ENCODE results near the gene TEX2. TPM values are rescaled to one million over a fixed set of nuclear protein-coding genes. Genes with fewer than 3 reads are reported as not detected.

TEX2 gene
- polyA plus RNA-seq, 1 of the 3 experiments (the other 2 are of a cell fraction), result 24.0 TPM

- Histone ChIP-seq H3K9ac (no peak overlapping the region), H4K20me1 (ENCODE audit: insufficient read depth) (0 out of 2 replicates have a peak, but pooled peaks cover 5% of the 10 kb centered on the region), H3K9me3 (no peaks in the 10 kb centered on the region), H3K4me3 (ENCODE audit: low read depth in 2 of 2, low read length in 1 of 2) (no peak overlapping the region), H3K4me2 (no peak overlapping the region), H3F3A (replicated peaks; ENCODE audit: insufficient read depth) (peaks cover 5% of the 10 kb centered on the region), H3K27ac (ENCODE audit: low read depth in 2 of 2, low read length in 1 of 2) (no peak overlapping the region), H3K36me3 (replicated peaks in 1 of 2; ENCODE audit: control insufficient read depth in 1 of 2, insufficient read depth in 2 of 2, low read length in 1 of 2) (no peaks in the 10 kb centered on the region), H3K4me1 (ENCODE audit: control insufficient read depth in 1 of 2, insufficient read depth in 2 of 2, low read depth in 1 of 2, low read length in 1 of 2) (peaks cover 0 to 2% of the 10 kb centered on the region in 2 experiments; a peak in 1 of 4 replicates), H2AFZ (ENCODE audit: low read depth) (no peak overlapping the region), H3K79me2 (ENCODE audit: insufficient read depth) (no peaks in the 10 kb centered on the region), H3K9me2 (no peaks in the 10 kb centered on the region), H3K27me3 (ENCODE audit: insufficient read depth) (no peaks in the 10 kb centered on the region)
- ChIA-PET CTCF (interaction anchor here (0.7 to 29.1 kb wide), 10 partner anchors 12 to 253 kb away, joined by 3 to 810 read pairs (median 4); partner anchors contain the start of genes ERN1 and ICAM2), POLR2A (interaction anchor here (1.5 kb wide), 1 partner anchor 11 kb away, joined by 4 read pairs; no protein-coding TSS in a partner anchor)
- 92% methylated on average over 10 of the region's 10 CpGs for WGBS (ENCODE audit: low lambda C conversion rate)
- TF ChIP-seq RAD21 (IDR thresholded peaks at IDR 0.05; ENCODE audit: low read length) (no peak), MAX (IDR thresholded peaks at IDR 0.05; ENCODE audit: low read depth) (no peak), RXRA (IDR thresholded peaks at IDR 0.05; ENCODE audit: borderline replicate concordance, low read depth) (no peak), NFIC (IDR thresholded peaks at IDR 0.05; ENCODE audit: borderline replicate concordance) (no peak), EZH2phosphoT487 (IDR thresholded peaks at IDR 0.05; ENCODE audit: borderline replicate concordance, low read depth) (no peak), TAF1 (IDR thresholded peaks at IDR 0.05; ENCODE audit: borderline replicate concordance, low read depth, low read length) (no peak), MEF2A (IDR thresholded peaks at IDR 0.05; ENCODE audit: borderline replicate concordance, low read depth) (no peak), FOSL2 (IDR thresholded peaks at IDR 0.05; ENCODE audit: borderline replicate concordance, low read depth) (no peak), JUND (IDR thresholded peaks at IDR 0.05) (no peak), REST (IDR thresholded peaks at IDR 0.05; ENCODE audit: low read depth, low read length) (no peak), ELF1 (IDR thresholded peaks at IDR 0.05) (no peak), POLR2AphosphoS5 (IDR thresholded peaks at IDR 0.05; ENCODE audit: low read depth, low read length) (no peak), EP300 (IDR thresholded peaks at IDR 0.05; ENCODE audit: borderline replicate concordance in 1 of 2, low read depth in 1 of 2, low read length in 1 of 2) (no peak)
- TF ChIP-seq, protein P1, sequence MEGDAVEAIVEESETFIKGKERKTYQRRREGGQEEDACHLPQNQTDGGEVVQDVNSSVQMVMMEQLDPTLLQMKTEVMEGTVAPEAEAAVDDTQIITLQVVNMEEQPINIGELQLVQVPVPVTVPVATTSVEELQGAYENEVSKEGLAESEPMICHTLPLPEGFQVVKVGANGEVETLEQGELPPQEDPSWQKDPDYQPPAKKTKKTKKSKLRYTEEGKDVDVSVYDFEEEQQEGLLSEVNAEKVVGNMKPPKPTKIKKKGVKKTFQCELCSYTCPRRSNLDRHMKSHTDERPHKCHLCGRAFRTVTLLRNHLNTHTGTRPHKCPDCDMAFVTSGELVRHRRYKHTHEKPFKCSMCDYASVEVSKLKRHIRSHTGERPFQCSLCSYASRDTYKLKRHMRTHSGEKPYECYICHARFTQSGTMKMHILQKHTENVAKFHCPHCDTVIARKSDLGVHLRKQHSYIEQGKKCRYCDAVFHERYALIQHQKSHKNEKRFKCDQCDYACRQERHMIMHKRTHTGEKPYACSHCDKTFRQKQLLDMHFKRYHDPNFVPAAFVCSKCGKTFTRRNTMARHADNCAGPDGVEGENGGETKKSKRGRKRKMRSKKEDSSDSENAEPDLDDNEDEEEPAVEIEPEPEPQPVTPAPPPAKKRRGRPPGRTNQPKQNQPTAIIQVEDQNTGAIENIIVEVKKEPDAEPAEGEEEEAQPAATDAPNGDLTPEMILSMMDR (IDR thresholded peaks at IDR 0.05), result no peak
- TF ChIP-seq, protein P2, sequence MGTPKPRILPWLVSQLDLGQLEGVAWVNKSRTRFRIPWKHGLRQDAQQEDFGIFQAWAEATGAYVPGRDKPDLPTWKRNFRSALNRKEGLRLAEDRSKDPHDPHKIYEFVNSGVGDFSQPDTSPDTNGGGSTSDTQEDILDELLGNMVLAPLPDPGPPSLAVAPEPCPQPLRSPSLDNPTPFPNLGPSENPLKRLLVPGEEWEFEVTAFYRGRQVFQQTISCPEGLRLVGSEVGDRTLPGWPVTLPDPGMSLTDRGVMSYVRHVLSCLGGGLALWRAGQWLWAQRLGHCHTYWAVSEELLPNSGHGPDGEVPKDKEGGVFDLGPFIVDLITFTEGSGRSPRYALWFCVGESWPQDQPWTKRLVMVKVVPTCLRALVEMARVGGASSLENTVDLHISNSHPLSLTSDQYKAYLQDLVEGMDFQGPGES (IDR thresholded peaks at IDR 0.05; ENCODE audit: low read depth, low read length), result no peak
- TF ChIP-seq, protein P3, sequence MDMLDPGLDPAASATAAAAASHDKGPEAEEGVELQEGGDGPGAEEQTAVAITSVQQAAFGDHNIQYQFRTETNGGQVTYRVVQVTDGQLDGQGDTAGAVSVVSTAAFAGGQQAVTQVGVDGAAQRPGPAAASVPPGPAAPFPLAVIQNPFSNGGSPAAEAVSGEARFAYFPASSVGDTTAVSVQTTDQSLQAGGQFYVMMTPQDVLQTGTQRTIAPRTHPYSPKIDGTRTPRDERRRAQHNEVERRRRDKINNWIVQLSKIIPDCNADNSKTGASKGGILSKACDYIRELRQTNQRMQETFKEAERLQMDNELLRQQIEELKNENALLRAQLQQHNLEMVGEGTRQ (IDR thresholded peaks at IDR 0.05; ENCODE audit: borderline replicate concordance, low read depth, low read length), result no peak
- no peak for DNase-seq
These were observed 144.8 kb downstream of the TEX2 start for GRCh38 chr17:64117981-64118979.
